Neutrophil (primary cell): Measurements from ENCODE around the gene PPIL6.
A peak's percentile ranks its signal among the peaks of the same experiment; 100 is the strongest.

Experiments used
- H3K27ac ChIP-seq: fragments of 200-600 bp; sonication (generic); 2 replicates; pipeline ENCODE4 v1.5.1; 2016; ENCODE audit warnings: mild to moderate bottlenecking, moderate library complexity
- H3K27me3 ChIP-seq: fragments of 200-600 bp; sonication (generic); 2 replicates; pipeline ENCODE4 v1.6.0; 2016; ENCODE audit warnings: mild to moderate bottlenecking
- H3K36me3 ChIP-seq: fragments of 200-600 bp; sonication (generic); 2 replicates; pipeline ENCODE4 v1.5.1; 2017
- H3K4me1 ChIP-seq, 2 experiments: fragments of 200-600 bp in 1 of 2; sonication (generic) in 1 of 2; 1 replicate in 1 of 2; 2 replicates in 1 of 2; pipeline versions ENCODE4 v1.5.1 to v1.6.1; 2013 to 2016; ENCODE audit warnings: low read depth in 1 of 2, low read length in 1 of 2, mild to moderate bottlenecking in 1 of 2, moderate library complexity in 1 of 2; ENCODE audit not compliant: control insufficient read depth in 1 of 2, insufficient read depth in 1 of 2
- H3K4me3 ChIP-seq, 2 experiments: fragments of 200-600 bp in 1 of 2; sonication (generic) in 1 of 2; 1 replicate in 1 of 2; 2 replicates in 1 of 2; pipeline ENCODE4 v1.5.1; 2013 to 2016; ENCODE audit warnings: low read depth in 1 of 2, low read length in 1 of 2, mild to moderate bottlenecking in 1 of 2, moderate library complexity in 1 of 2
- H3K9me3 ChIP-seq: fragments of 200-600 bp; sonication (generic); 2 replicates; pipeline ENCODE4 v1.5.1; 2016
- TF ChIP-seq, protein P1 (sequence below): fragments of 200-600 bp; sonication (generic); IDR thresholded peaks from 2 replicates; pipeline ENCODE4 v1.5.1; 2016; ENCODE audit warnings: antibody characterized with exemption

The PPIL6 gene

DNA sequence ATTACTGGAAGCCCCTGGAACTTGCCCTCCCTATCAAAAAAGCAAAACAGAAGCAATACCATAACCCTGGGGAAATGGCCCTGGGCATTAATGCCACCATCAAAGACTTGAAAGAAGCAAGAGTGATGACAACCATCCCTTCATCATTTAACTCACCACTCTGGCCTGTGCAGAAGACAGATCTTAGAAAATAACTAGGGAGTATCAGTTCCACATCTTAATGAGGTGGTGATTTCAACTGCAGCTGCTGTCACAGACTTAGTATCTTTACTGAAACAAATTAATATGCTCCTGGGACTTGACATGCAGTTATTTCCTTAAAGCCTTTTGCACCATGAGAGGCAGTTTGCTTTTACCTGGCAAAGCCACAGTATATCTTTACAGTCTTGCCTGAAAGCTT lies 82.2 kb downstream of the PPIL6 start:
- Histone ChIP-seq H3K9me3 (no peaks in the 10 kb centered on the region), H3K36me3 (peaks cover 84% of the 10 kb centered on the region), H3K27me3 (no peaks in the 10 kb centered on the region), H3K27ac (no peak overlapping the region), H3K4me3 (no peak overlapping the region), H3K4me1 (no peaks in the 10 kb centered on the region)
- TF ChIP-seq, protein P1, sequence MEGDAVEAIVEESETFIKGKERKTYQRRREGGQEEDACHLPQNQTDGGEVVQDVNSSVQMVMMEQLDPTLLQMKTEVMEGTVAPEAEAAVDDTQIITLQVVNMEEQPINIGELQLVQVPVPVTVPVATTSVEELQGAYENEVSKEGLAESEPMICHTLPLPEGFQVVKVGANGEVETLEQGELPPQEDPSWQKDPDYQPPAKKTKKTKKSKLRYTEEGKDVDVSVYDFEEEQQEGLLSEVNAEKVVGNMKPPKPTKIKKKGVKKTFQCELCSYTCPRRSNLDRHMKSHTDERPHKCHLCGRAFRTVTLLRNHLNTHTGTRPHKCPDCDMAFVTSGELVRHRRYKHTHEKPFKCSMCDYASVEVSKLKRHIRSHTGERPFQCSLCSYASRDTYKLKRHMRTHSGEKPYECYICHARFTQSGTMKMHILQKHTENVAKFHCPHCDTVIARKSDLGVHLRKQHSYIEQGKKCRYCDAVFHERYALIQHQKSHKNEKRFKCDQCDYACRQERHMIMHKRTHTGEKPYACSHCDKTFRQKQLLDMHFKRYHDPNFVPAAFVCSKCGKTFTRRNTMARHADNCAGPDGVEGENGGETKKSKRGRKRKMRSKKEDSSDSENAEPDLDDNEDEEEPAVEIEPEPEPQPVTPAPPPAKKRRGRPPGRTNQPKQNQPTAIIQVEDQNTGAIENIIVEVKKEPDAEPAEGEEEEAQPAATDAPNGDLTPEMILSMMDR, result no peak

DNA sequence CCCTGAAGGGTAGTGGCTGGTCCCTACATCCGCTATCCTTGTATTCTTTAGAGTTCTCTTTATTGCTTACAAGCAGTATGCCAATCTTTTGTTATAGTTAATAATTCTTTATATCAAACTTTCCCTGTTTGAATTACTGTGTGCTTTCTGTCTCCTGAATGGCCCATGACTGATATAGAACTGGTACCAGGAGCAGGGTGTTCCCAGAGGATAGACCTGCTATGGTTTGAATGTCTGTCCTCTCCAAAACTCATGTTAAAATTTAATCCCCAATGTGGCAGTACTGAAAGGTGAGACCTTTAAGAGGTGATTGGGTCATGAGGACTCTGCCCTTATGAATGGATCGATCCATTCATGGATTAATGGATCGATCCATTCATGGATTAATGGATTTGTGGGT lies 84.2 kb downstream of the PPIL6 start:
- peaks cover 7 to 9% of the 10 kb centered on the region in 2 experiments for H3K4me1 ChIP-seq
- peaks cover 68% of the 10 kb centered on the region for H3K36me3 ChIP-seq
- TF ChIP-seq, protein P1, result no peak
- no peaks in the 10 kb centered on the region for H3K9me3 ChIP-seq
- H3K4me3 ChIP-seq, result no peak overlapping the region
- no peak overlapping the region for H3K27ac ChIP-seq
- no peaks in the 10 kb centered on the region for H3K27me3 ChIP-seq

DNA sequence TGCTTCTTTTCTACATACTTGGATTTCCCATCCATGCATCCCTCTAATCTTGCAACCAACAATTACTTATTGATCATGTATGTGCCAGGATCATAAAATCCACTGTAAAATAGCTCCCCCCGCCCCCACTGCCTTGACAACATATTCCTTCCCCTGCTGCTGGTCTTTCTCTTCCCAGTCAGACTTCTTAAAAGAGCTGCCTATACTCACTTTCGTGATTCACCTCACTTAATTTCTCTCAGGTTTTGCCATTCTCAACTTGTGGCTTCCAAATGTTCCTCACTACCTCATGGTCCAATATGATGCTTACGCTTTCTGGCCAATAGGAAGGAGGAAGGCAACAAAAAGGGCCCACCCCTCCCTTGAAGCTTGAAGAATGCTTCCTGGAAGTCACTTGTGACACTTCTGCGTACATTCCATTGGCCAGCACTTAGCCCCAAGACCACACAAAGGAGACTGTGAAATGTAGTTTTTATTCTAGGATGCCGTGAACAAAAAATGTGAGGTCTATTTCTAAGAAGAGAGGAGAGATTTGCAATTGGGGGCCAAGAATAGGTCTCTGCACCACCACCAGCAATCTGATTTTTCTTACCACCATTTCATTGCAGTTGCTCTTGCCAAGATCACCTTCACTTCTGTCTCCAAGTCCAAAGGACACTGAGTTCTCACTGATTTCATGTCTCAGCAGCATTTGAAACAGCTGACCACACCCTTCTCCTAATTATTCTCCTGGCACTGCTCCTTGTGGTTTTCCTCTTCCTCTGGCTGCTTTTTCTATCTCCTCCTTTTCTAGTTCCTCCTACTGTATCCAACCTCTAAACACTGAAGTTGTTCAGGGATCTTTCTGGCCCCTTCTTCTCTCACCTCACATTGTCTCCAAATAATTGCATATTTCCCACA lies 88.9 kb downstream of the PPIL6 start:
- TF ChIP-seq, protein P1, result no peak
- H3K27me3 ChIP-seq, result no peaks in the 10 kb centered on the region
- no peaks in the 10 kb centered on the region for H3K9me3 ChIP-seq
- H3K27ac ChIP-seq, result peak overlapping the region; percentile 16
- peaks cover 24% of the 10 kb centered on the region for H3K36me3 ChIP-seq
- H3K4me1 ChIP-seq, result peaks cover 12 to 26% of the 10 kb centered on the region in 2 experiments
- no peak overlapping the region for H3K4me3 ChIP-seq

DNA sequence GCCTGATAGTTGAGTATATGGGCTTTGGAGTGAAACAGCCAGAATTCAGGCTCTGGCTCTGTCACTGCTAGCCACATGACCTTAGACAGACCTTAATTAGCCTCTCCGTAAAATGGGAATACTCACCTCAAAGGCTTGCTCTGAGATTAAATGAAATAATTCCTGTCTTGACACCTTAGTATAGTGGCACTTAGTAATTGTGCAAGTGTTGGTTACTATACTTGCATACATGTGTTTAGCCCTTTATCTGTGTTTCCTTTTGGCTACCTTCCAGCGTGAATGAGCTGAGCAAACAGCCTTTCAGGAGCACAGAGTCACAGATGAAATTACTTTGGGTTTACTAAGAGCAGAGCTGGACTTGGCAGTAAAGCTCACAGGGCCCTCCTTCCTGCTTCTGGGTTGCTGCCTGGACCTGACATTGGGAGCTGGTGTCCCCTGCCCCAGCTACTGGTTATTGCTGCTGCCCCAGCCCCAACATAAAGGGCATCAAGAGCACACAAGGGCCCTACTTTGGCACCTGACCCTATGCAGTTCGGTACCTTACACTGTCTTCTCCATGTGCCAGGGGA lies 90.9 kb downstream of the PPIL6 start:
- H3K27me3 ChIP-seq, result no peaks in the 10 kb centered on the region
- H3K4me1 ChIP-seq, result peaks cover 12 to 26% of the 10 kb centered on the region in 2 experiments
- peak overlapping the region; percentile 5 for H3K27ac ChIP-seq
- peaks cover 8% of the 10 kb centered on the region for H3K36me3 ChIP-seq
- TF ChIP-seq, protein P1, result no peak
- no peak overlapping the region for H3K4me3 ChIP-seq
- no peaks in the 10 kb centered on the region for H3K9me3 ChIP-seq

DNA sequence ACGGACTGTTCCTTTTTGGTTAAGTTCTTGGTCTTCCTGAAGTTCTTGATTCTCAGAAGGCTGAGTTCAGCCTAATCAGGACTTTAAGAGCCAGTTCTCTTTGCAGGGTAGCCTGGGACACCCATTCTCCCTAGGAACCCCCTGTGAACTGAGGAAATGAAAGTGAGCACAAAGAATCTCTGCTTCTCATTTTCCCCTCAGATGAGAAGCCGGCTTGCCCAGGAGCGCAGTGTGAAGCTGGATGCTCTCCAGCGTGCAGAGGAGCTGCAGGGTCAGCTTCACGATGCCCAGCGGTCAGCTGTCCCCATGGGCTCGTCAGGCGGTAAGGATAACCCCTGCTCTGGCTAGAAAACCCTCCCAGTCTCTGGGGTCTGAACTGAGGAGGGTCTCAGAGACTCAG lies 92.2 kb downstream of the PPIL6 start:
- Histone ChIP-seq H3K27ac (no peak overlapping the region), H3K4me3 (no peak overlapping the region), H3K4me1 (peaks cover 12 to 26% of the 10 kb centered on the region in 2 experiments), H3K9me3 (no peaks in the 10 kb centered on the region), H3K36me3 (peaks cover 12% of the 10 kb centered on the region), H3K27me3 (no peaks in the 10 kb centered on the region)
- TF ChIP-seq, protein P1, result no peak
